Measurements from ENCODE around the gene NUDCD2.
"Not testable (repeated sequence)": the region's sequence is repeated elsewhere in the genome, so short reads cannot be mapped to it uniquely, and the experiment has no call there.

DNA sequence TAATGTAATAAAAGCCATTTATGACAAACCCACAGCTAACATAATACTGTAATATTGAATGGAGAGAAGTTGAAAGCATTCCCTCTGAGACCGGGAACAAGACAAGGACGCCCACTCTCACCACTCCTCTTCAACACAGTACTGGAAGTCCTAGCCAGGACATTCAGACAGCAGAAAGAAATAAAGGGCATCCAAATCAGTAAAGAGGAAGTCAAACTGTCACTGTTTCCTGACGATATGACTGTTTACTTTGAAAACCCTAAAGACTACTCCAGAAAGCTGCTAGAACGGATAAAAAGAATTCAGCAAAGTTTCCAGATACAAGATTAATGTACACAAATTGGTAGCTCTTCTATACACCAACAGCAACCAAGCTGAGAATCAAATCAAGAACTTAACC is 33.8 kb downstream of the NUDCD2 start:
- TF ChIP-seq GABPA (IDR thresholded peaks at IDR 0.05; ENCODE audit: low read depth); SIN3A (IDR thresholded peaks at IDR 0.05; ENCODE audit: borderline replicate concordance, low read depth, low read length); YY1 (IDR thresholded peaks at IDR 0.05; ENCODE audit: low read depth); GATA2 (CRISPR knock-in tag; IDR thresholded peaks at IDR 0.05); MAX (IDR thresholded peaks at IDR 0.05; ENCODE audit: low read depth); RFX5 (IDR thresholded peaks at IDR 0.05; ENCODE audit: low read length); USF2 (IDR thresholded peaks at IDR 0.05; ENCODE audit: borderline replicate concordance, low read depth, low read length); POLR2AphosphoS5 (IDR thresholded peaks at IDR 0.05; ENCODE audit: low read depth, low read length): not testable (repeated sequence)
- TF ChIP-seq, protein P1, sequence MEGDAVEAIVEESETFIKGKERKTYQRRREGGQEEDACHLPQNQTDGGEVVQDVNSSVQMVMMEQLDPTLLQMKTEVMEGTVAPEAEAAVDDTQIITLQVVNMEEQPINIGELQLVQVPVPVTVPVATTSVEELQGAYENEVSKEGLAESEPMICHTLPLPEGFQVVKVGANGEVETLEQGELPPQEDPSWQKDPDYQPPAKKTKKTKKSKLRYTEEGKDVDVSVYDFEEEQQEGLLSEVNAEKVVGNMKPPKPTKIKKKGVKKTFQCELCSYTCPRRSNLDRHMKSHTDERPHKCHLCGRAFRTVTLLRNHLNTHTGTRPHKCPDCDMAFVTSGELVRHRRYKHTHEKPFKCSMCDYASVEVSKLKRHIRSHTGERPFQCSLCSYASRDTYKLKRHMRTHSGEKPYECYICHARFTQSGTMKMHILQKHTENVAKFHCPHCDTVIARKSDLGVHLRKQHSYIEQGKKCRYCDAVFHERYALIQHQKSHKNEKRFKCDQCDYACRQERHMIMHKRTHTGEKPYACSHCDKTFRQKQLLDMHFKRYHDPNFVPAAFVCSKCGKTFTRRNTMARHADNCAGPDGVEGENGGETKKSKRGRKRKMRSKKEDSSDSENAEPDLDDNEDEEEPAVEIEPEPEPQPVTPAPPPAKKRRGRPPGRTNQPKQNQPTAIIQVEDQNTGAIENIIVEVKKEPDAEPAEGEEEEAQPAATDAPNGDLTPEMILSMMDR (IDR thresholded peaks at IDR 0.05): not testable (repeated sequence)
- TF ChIP-seq, protein P2, sequence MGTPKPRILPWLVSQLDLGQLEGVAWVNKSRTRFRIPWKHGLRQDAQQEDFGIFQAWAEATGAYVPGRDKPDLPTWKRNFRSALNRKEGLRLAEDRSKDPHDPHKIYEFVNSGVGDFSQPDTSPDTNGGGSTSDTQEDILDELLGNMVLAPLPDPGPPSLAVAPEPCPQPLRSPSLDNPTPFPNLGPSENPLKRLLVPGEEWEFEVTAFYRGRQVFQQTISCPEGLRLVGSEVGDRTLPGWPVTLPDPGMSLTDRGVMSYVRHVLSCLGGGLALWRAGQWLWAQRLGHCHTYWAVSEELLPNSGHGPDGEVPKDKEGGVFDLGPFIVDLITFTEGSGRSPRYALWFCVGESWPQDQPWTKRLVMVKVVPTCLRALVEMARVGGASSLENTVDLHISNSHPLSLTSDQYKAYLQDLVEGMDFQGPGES (IDR thresholded peaks at IDR 0.05; ENCODE audit: low read depth, low read length): not testable (repeated sequence)
